K562 (cell line): ENCODE data around the gene SLIT1. TPM values are rescaled to one million over a fixed set of nuclear protein-coding genes. Genes with fewer than 3 reads are reported as not detected.

Experiments
- ATAC-seq: fragments of 200-7000 bp; cut with Tn5 transposase; 3 replicates; pipeline ENCODE4 v1.9.1; 2020; ENCODE audit warnings: moderate library complexity
- BruUV-seq: library from RNA; stranded (reverse); fragments of 400-500 nt; replicated peaks from 2 replicates; lab custom pipeline; 2021; lab: Mats Ljungman, UMichigan
- CTCF ChIA-PET: fragments of 300-600 bp; formaldehyde crosslinking; extraction: SDS; loops from one replicate; lab custom pipeline; 2021; ENCODE audit warnings: low intra/inter-chr PET ratio; lab: Yijun Ruan, JAX
- POLR2A ChIA-PET: fragments of 300-600, 350-650 bp; sonication (Branson Sonifier 250); formaldehyde crosslinking; extraction: SDS; loops from one replicate; lab custom pipeline; 2021; ENCODE audit warnings: antibody characterized with exemption, inconsistent platforms; lab: Yijun Ruan, JAX
- DNase-seq, 4 experiments: peaks; one replicate each; pipeline versions ENCODE4 v3.0.0 to v3.0.0-alpha.2; 2011 to 2018; ENCODE audit warnings: low spot score in 3 of 4, mixed read lengths in 3 of 4; ENCODE audit errors: extremely low read depth in 1 of 4
- FAIRE-seq: peaks from 2 replicates; lab custom pipeline; 2011; peaks lifted over from hg19 to GRCh38; lab: Jason Lieb, UNC
- H2AFZ ChIP-seq: 2 replicates; pipeline ENCODE4 v1.6.0; 2011; ENCODE audit warnings: low read depth, low read length, control low read depth, inconsistent platforms
- H3K27ac ChIP-seq: fragments of 200-600 bp; 3 replicates; pipeline ENCODE4 v1.8.0; 2011; ENCODE audit warnings: low read depth, mild to moderate bottlenecking, control low read depth, inconsistent platforms, low read length, moderate library complexity, mixed read lengths; ENCODE audit errors: extremely low read depth
- H3K27me3 ChIP-seq, 2 experiments: fragments of 300-600 bp in 1 of 2; 2 replicates in 1 of 2; 3 replicates in 1 of 2; pipeline versions ENCODE4 v1.6.0 to v1.8.0; 2011; ENCODE audit warnings: inconsistent platforms in 2 of 2, low read length in 2 of 2, mild to moderate bottlenecking in 1 of 2, mixed read lengths in 1 of 2, moderate library complexity in 1 of 2; ENCODE audit not compliant: control insufficient read depth in 2 of 2, insufficient read depth in 2 of 2
- H3K36me3 ChIP-seq: fragments of 300-600 bp; 3 replicates; pipeline ENCODE4 v1.8.0; 2011; ENCODE audit warnings: mild to moderate bottlenecking, low read length, inconsistent platforms; ENCODE audit not compliant: control insufficient read depth, insufficient read depth
- H3K4me1 ChIP-seq, 2 experiments: fragments of 200-600 bp in 1 of 2; replicated peaks in 1 of 2; 2 replicates in 1 of 2; 3 replicates in 1 of 2; pipeline versions ENCODE4 v1.5.1 to v1.8.0; 2011; ENCODE audit warnings: inconsistent platforms in 2 of 2, low read length in 2 of 2, mild to moderate bottlenecking in 1 of 2, mixed read lengths in 1 of 2, moderate library complexity in 1 of 2; ENCODE audit not compliant: control insufficient read depth in 2 of 2, insufficient read depth in 2 of 2
- H3K4me2 ChIP-seq: 2 replicates; pipeline ENCODE4 v1.6.1; 2011; ENCODE audit warnings: low read length, control low read depth, inconsistent platforms, mixed read lengths; ENCODE audit not compliant: insufficient read depth
- H3K4me3 ChIP-seq: fragments of 200-600 bp; sonication (generic), shearing (Covaris generic); 2 replicates; pipeline ENCODE4 v1.5.1; 2016; ENCODE audit warnings: control low read depth, inconsistent platforms
- H3K79me2 ChIP-seq: fragments of 200-600 bp; 3 replicates; pipeline ENCODE4 v1.8.0; 2011; ENCODE audit warnings: low read length, inconsistent platforms; ENCODE audit not compliant: control insufficient read depth, insufficient read depth
- H3K9ac ChIP-seq, 2 experiments: 2 replicates each; pipeline versions ENCODE4 v1.6.0 to v1.6.1; 2011; ENCODE audit warnings: low read depth in 2 of 2, low read length in 2 of 2, control low read depth in 1 of 2, inconsistent platforms in 1 of 2, mild to moderate bottlenecking in 1 of 2, mixed read lengths in 1 of 2; ENCODE audit not compliant: insufficient read depth in 1 of 2
- H3K9me1 ChIP-seq: one replicate; pipeline ENCODE4 v1.6.0; 2011; ENCODE audit warnings: inconsistent platforms, mild to moderate bottlenecking, low read length, moderate library complexity; ENCODE audit not compliant: control insufficient read depth, insufficient read depth
- H3K9me3 ChIP-seq: replicated peaks from 2 replicates; pipeline ENCODE4 v1.5.1; 2011; ENCODE audit warnings: low read depth, low read length, inconsistent platforms; ENCODE audit not compliant: control insufficient read depth, insufficient read depth
- H4K20me1 ChIP-seq: replicated peaks from 2 replicates; pipeline ENCODE4 v1.6.1; 2011; ENCODE audit warnings: low read length, inconsistent platforms, mixed read lengths; ENCODE audit not compliant: control insufficient read depth, insufficient read depth
- CBFA2T3 ChIP-seq: fragments of 450-650 bp; IDR thresholded peaks from 2 replicates; pipeline ENCODE4 v1.6.1; 2017
- MBD2 ChIP-seq: sonication (generic); IDR thresholded peaks from 2 replicates; pipeline ENCODE4 v1.6.1; 2016; ENCODE audit warnings: low read depth, borderline replicate concordance
- MEIS2 ChIP-seq: fragments of 450-650 bp; IDR thresholded peaks from 2 replicates; pipeline ENCODE4 v1.6.1; 2014; ENCODE audit warnings: mild to moderate bottlenecking; ENCODE audit not compliant: partially characterized antibody
- NR4A1 ChIP-seq, 2 experiments: fragments of 250-450 bp in 1 of 2; fragments of 450-650 bp in 1 of 2; sonication (Bioruptor Pico) in 1 of 2; IDR thresholded peaks; 2 replicates each; pipeline versions ENCODE4 v1.4.0 to v1.6.1; 2016 to 2020; ENCODE audit warnings: mild to moderate bottlenecking in 2 of 2, missing compliant biosample characterization in 1 of 2, missing genetic modification characterization in 1 of 2, moderate library complexity in 1 of 2
- SPI1 ChIP-seq: IDR thresholded peaks from 2 replicates; pipeline ENCODE4 v1.6.1; 2011; ENCODE audit warnings: low read depth, low read length, control low read depth, borderline replicate concordance
- TARDBP ChIP-seq: fragments of 450-650 bp; IDR thresholded peaks from 2 replicates; pipeline ENCODE4 v1.6.1; 2016
- TCF3 ChIP-seq: sonication (generic); formaldehyde crosslinking; IDR thresholded peaks from 2 replicates; pipeline ENCODE4 v1.4.0; 2020; ENCODE audit warnings: mild to moderate bottlenecking, missing genetic modification reagents
- THRAP3 ChIP-seq: fragments of 450-650 bp; IDR thresholded peaks from 2 replicates; pipeline ENCODE4 v1.6.1; 2016; ENCODE audit warnings: mild to moderate bottlenecking, inconsistent platforms, borderline replicate concordance
- ZNF79 ChIP-seq: fragments of 250-450 bp; sonication (Bioruptor Pico); IDR thresholded peaks from 2 replicates; pipeline ENCODE4 v1.4.0; 2020; ENCODE audit warnings: low read depth, mild to moderate bottlenecking, moderate library complexity
- WGBS: fragments of 100-300 bp; shearing (Covaris generic); methylation state at CpG from one replicate; pipeline ENCODE4 v1.1.6; 2016; ENCODE audit warnings: low coverage, mixed read lengths; ENCODE audit not compliant: insufficient coverage; ENCODE audit errors: missing lambda C conversion rate; 5-methylcytosine and 5-hydroxymethylcytosine counted together
- in situ Hi-C: fragments of 300-500 bp; cut with MboI; formaldehyde crosslinking; loops from 4 replicates; pipeline ENCODE4 v1.15.0; 2018; ENCODE audit warnings: inconsistent platforms, mixed read lengths
- intact Hi-C: fragments of 100-400 bp; cut with micrococcal nuclease; formaldehyde crosslinking; loops from 2 replicates; pipeline ENCODE4 v1.14.2; 2022
- polyA plus RNA-seq, 8 experiments: library from polyadenylated mRNA; depleted of rRNA in 4 of 8; stranded (reverse) in 5 of 8; unstranded in 3 of 8; fragments of >200 nt; fragmentation: Nextera tagmentation in 2 of 8; fragmentation: Illumina TruSeq in 1 of 8; extraction: Ambion mirVana in 2 of 8; extraction: Trizol in 1 of 8; gene quantifications; 2 replicates each; pipeline versions ENCODE4 v1.2.1 to v1.2.3, GENCODE V29; 2011 to 2014; ENCODE audit warnings: inconsistent platforms in 1 of 8, missing spikeins in 1 of 8
- total RNA-seq, 7 experiments: library from RNA; depleted of rRNA in 6 of 7; stranded (reverse); fragments of >200 nt in 6 of 7; fragmentation: Illumina TruSeq in 2 of 7; extraction: Trizol in 2 of 7; gene quantifications; 2 replicates each; pipeline versions ENCODE4 v1.2.1 to v1.2.3, GENCODE V29; 2011 to 2021; ENCODE audit warnings: low replicate concordance in 1 of 7

The SLIT1 gene
- total and polyA plus RNA-seq, 9 of the 15 experiments (the other 6 are each of a cell fraction or from before 2014, with no cell fraction given), result 0.01 to 0.11 (median 0.04) TPM; not detected in 3

GRCh38 chr10:97154781-97155180, 31.0 kb downstream of the SLIT1 start:
- H3K9ac ChIP-seq, result no peak overlapping the region
- intact Hi-C loops, result no loop called here
- DNase-seq (no peak), FAIRE-seq (no peak), ATAC-seq (no peak)
- H3K4me2 ChIP-seq, result no peak overlapping the region
- H3K79me2 ChIP-seq, result no peaks in the 10 kb centered on the region
- H3K9me3 ChIP-seq, result no peaks in the 10 kb centered on the region
- H2AFZ ChIP-seq, result no peak overlapping the region
- H3K27me3 ChIP-seq, result peaks cover 7 to 40% of the 10 kb centered on the region in 2 experiments; a peak in 3 of 5 replicates
- no TSS peak for BruUV-seq
- 0% methylated on average over 4 of the region's 4 CpGs for WGBS
- H3K4me1 ChIP-seq, result no peaks in the 10 kb centered on the region
- TF ChIP-seq CBFA2T3 (peak; percentile 27), TCF3 (CRISPR knock-in tag) (peak; percentile 32), THRAP3 (no peak), MEIS2 (peak; percentile 2), TARDBP (no peak), SPI1 (peak; percentile 95), NR4A1 (CRISPR knock-in tag; IDR thresholded peaks at IDR 0.05) (no peak), NR4A1 (tag; IDR thresholded peaks at IDR 0.05) (no peak)
- no peaks in the 10 kb centered on the region for H3K9me1 ChIP-seq
- in situ Hi-C loops, result no loop called here
- no peak overlapping the region for H3K27ac ChIP-seq
- ChIA-PET CTCF (no interaction called here), POLR2A (no interaction called here)
- no peaks in the 10 kb centered on the region for H3K36me3 ChIP-seq
- no peaks in the 10 kb centered on the region for H4K20me1 ChIP-seq
- H3K4me3 ChIP-seq, result no peak overlapping the region

GRCh38 chr10:97154162-97154561, 31.6 kb downstream of the SLIT1 start:
- POLR2A ChIA-PET, result no interaction called here
- CTCF ChIA-PET, result no interaction called here
- H3K36me3 ChIP-seq, result no peaks in the 10 kb centered on the region
- intact Hi-C loops, result no loop called here
- no peak for DNase-seq
- in situ Hi-C loops, result no loop called here
- no peaks in the 10 kb centered on the region for H3K4me1 ChIP-seq
- no peak overlapping the region for H3K27ac ChIP-seq
- TF ChIP-seq MBD2 (no peak), ZNF79 (no peak)
- no peaks in the 10 kb centered on the region for H4K20me1 ChIP-seq
- no peaks in the 10 kb centered on the region for H3K79me2 ChIP-seq
- H3K9me3 ChIP-seq, result no peaks in the 10 kb centered on the region
- no TSS peak for BruUV-seq
- no peaks in the 10 kb centered on the region for H3K9me1 ChIP-seq
- H3K4me2 ChIP-seq, result no peak overlapping the region
- H3K27me3 ChIP-seq, result peaks cover 8 to 41% of the 10 kb centered on the region in 2 experiments; a peak in 3 of 5 replicates
- H3K4me3 ChIP-seq, result no peak overlapping the region
- H2AFZ ChIP-seq, result no peak overlapping the region
- ATAC-seq, result no peak
- no peak overlapping the region for H3K9ac ChIP-seq
- no peak for FAIRE-seq
- WGBS, result 0% methylated on average over 4 of the region's 4 CpGs
